Caki2 (cell line): ENCODE data around the gene UBASH3A. TPM values are rescaled to one million over a fixed set of nuclear protein-coding genes. Genes with fewer than 3 reads are reported as not detected.

ENCODE experiments used
- DNase-seq: peaks from one replicate; pipeline ENCODE4 v3.0.0-alpha.2; 2015; ENCODE audit warnings: low read depth
- in situ Hi-C: cut with HindIII; loops from 2 replicates; pipeline ENCODE4 v1.10.0; 2016; ENCODE audit warnings: low sequenced_read_pairs, low pct_unique_long_range_greater_than_20kb, mixed read lengths
- total RNA-seq: library from RNA; depleted of rRNA; stranded (reverse); fragments of >200 nt; shearing (Covaris generic); gene quantifications from 2 replicates; pipeline ENCODE4 v1.2.3, GENCODE V29; 2014; ENCODE audit warnings: low replicate concordance

UBASH3A gene
- total RNA-seq, 1 experiment from 2014 or later, result not detected

- no peak for DNase-seq
- in situ Hi-C loops, result no loop called here
Observed at GRCh38 chr21:42386034-42386591, 17.6 kb upstream of the UBASH3A start.

GRCh38 chr21:42387164-42387563, 16.5 kb upstream of the UBASH3A start:
- in situ Hi-C loops, result no loop called here
- no peak for DNase-seq

- DNase-seq, result no peak
- in situ Hi-C loops, result no loop called here
Observed at GRCh38 chr21:42387843-42388340, 15.8 kb upstream of the UBASH3A start.

GRCh38 chr21:42388740-42389448, 14.8 kb upstream of the UBASH3A start:
- DNase-seq, result no peak
- in situ Hi-C loops, result no loop called here

GRCh38 chr21:42389449-42389835, 14.3 kb upstream of the UBASH3A start:
- DNase-seq, result no peak
- in situ Hi-C loops, result no loop called here

- DNase-seq, result no peak
Observed at GRCh38 chr21:42390193-42390592, 13.5 kb upstream of the UBASH3A start.

GRCh38 chr21:42390696-42391095, 13.0 kb upstream of the UBASH3A start:
- DNase-seq, result no peak
- in situ Hi-C loops, result no loop called here

More at GRCh38 chr21:42390193-42390592, 13.5 kb upstream of the UBASH3A start:
- in situ Hi-C loops, result no loop called here

- in situ Hi-C loops, result no loop called here
- no peak for DNase-seq
Observed at GRCh38 chr21:42391297-42391696, 12.4 kb upstream of the UBASH3A start.

GRCh38 chr21:42392731-42393442, 10.8 kb upstream of the UBASH3A start:
- in situ Hi-C loops, result no loop called here
- DNase-seq, result no peak

- no peak for DNase-seq
- in situ Hi-C loops, result no loop called here
Observed at GRCh38 chr21:42393443-42393950, 10.2 kb upstream of the UBASH3A start.

- in situ Hi-C loops, result no loop called here
- DNase-seq, result no peak
Observed at GRCh38 chr21:42395302-42395701, 8.4 kb upstream of the UBASH3A start.

- no peak for DNase-seq
- in situ Hi-C loops, result no loop called here
Observed at GRCh38 chr21:42395905-42396651, 7.6 kb upstream of the UBASH3A start, which contains the start of gene TMPRSS3. Gene TMPRSS3 (minus strand): TSS chr21:42396052. CDS start chr21:42395417, 635 bp downstream.

GRCh38 chr21:42396799-42397745, 6.6 kb upstream of the UBASH3A start:
- DNase-seq, result no peak
- in situ Hi-C loops, result no loop called here

GRCh38 chr21:42397746-42398394, 5.8 kb upstream of the UBASH3A start:
- in situ Hi-C loops, result no loop called here
- no peak for DNase-seq

GRCh38 chr21:42398436-42399028, 5.2 kb upstream of the UBASH3A start:
- no peak for DNase-seq
- in situ Hi-C loops, result no loop called here

- DNase-seq, result no peak
- in situ Hi-C loops, result no loop called here
Observed at GRCh38 chr21:42400525-42400924, 3.2 kb upstream of the UBASH3A start.

GRCh38 chr21:42401154-42401553, 2.5 kb upstream of the UBASH3A start:
- in situ Hi-C loops, result no loop called here
- DNase-seq, result no peak
